HepG2 (cell line): Measurements from ENCODE around the gene BMAL1. TPM values are rescaled to one million over a fixed set of nuclear protein-coding genes. Genes with fewer than 3 reads are reported as not detected.

Experiments
- ATAC-seq: fragments of 200-7000 bp; cut with Tn5 transposase; 3 replicates; pipeline ENCODE4 v1.9.1; 2020; ENCODE audit warnings: mild to moderate bottlenecking, moderate library complexity
- BruUV-seq: library from RNA; stranded (reverse); fragments of 400-500 nt; replicated peaks from 2 replicates; lab custom pipeline; 2021; lab: Mats Ljungman, UMichigan
- CTCF ChIA-PET: fragments of 300-600 bp; formaldehyde crosslinking; extraction: SDS; loops from one replicate; lab custom pipeline; 2021; ENCODE audit warnings: low total read pairs, inconsistent platforms, low intra/inter-chr PET ratio; lab: Yijun Ruan, JAX
- POLR2A ChIA-PET: fragments of 350-600 bp; sonication (Branson Sonifier 250); formaldehyde crosslinking; loops from one replicate; lab custom pipeline; 2020; ENCODE audit warnings: antibody characterized with exemption, inconsistent platforms; lab: Yijun Ruan, JAX
- DNase-seq: peaks from one replicate; pipeline ENCODE4 v3.0.0-alpha.2; 2015; ENCODE audit warnings: low spot score
- FAIRE-seq: peaks from 3 replicates; lab custom pipeline; 2011; peaks lifted over from hg19 to GRCh38; lab: Jason Lieb, UNC
- H2AFZ ChIP-seq: one replicate; pipeline ENCODE4 v1.6.1; 2011; ENCODE audit warnings: low read length, inconsistent platforms
- H3K27ac ChIP-seq: fragments of 300-600 bp; 3 replicates; pipeline ENCODE4 v1.8.0; 2011; ENCODE audit warnings: mixed run types, mild to moderate bottlenecking, mixed read lengths, low read length, inconsistent platforms; ENCODE audit not compliant: insufficient read depth; ENCODE audit errors: extremely low read length
- H3K27me3 ChIP-seq, 2 experiments: fragments of 200-600 bp in 1 of 2; 2 replicates in 1 of 2; 3 replicates in 1 of 2; pipeline versions ENCODE4 v1.6.0 to v1.8.0; 2011; ENCODE audit warnings: low read length in 2 of 2, mild to moderate bottlenecking in 2 of 2, moderate library complexity in 2 of 2, inconsistent platforms in 1 of 2; ENCODE audit not compliant: insufficient read depth in 2 of 2, control insufficient read depth in 1 of 2
- H3K36me3 ChIP-seq, 2 experiments: fragments of 200-600 bp in 1 of 2; replicated peaks in 1 of 2; 2 replicates in 1 of 2; 3 replicates in 1 of 2; pipeline versions ENCODE4 v1.5.1 to v1.8.0; 2011; ENCODE audit warnings: low read length in 2 of 2, inconsistent platforms in 1 of 2; ENCODE audit not compliant: insufficient read depth in 2 of 2, control insufficient read depth in 1 of 2
- H3K4me1 ChIP-seq: 2 replicates; pipeline ENCODE4 v1.5.1; 2012; ENCODE audit warnings: low read length, inconsistent platforms; ENCODE audit not compliant: insufficient read depth
- H3K4me2 ChIP-seq: 2 replicates; pipeline ENCODE4 v1.6.0; 2011; ENCODE audit warnings: low read depth, low read length, inconsistent platforms
- H3K4me3 ChIP-seq, 3 experiments: fragments of 200-600 bp in 1 of 3; sonication (generic), shearing (Covaris generic) in 1 of 3; replicated peaks in 1 of 3; 2 replicates each; pipeline ENCODE4 v1.5.1; 2011 to 2016; ENCODE audit warnings: low read length in 3 of 3, inconsistent platforms in 2 of 3, low read depth in 2 of 3, mild to moderate bottlenecking in 2 of 3, control low read depth in 1 of 3, mixed read lengths in 1 of 3; ENCODE audit not compliant: insufficient read depth in 1 of 3
- H3K79me2 ChIP-seq: one replicate; pipeline ENCODE4 v1.6.1; 2011; ENCODE audit warnings: low read length, inconsistent platforms; ENCODE audit not compliant: insufficient read depth
- H3K9ac ChIP-seq: 2 replicates; pipeline ENCODE4 v1.6.0; 2011; ENCODE audit warnings: mild to moderate bottlenecking, low read depth, low read length, inconsistent platforms; ENCODE audit not compliant: insufficient read depth
- H3K9me3 ChIP-seq: 2 replicates; pipeline ENCODE4 v1.5.1; 2012; ENCODE audit warnings: mild to moderate bottlenecking, low read length
- H4K20me1 ChIP-seq: 2 replicates; pipeline ENCODE4 v1.6.0; 2011; ENCODE audit warnings: inconsistent platforms, mild to moderate bottlenecking, low read length, moderate library complexity; ENCODE audit not compliant: insufficient read depth
- CBX2 ChIP-seq, 2 experiments: fragments of 200-600 bp in 1 of 2; sonication (generic); formaldehyde crosslinking in 1 of 2; IDR thresholded peaks; 2 replicates each; pipeline versions ENCODE4 v1.7.0 to v1.8.1; 2018 to 2022; ENCODE audit warnings: low read depth in 2 of 2, low read length in 1 of 2, mild to moderate bottlenecking in 1 of 2, missing genetic modification reagents in 1 of 2
- CEBPB ChIP-seq: IDR thresholded peaks from 2 replicates; pipeline ENCODE4 v1.6.1; 2011; ENCODE audit warnings: low read depth, low read length, improper control_type of control experiment, borderline replicate concordance
- GATAD2A ChIP-seq: IDR thresholded peaks from 2 replicates; pipeline ENCODE4 v1.6.1; 2016
- PHF8 ChIP-seq: sonication (generic); formaldehyde crosslinking; IDR thresholded peaks from 2 replicates; pipeline ENCODE4 v1.5.0; 2020; ENCODE audit warnings: missing genetic modification reagents
- SIX4 ChIP-seq: sonication (generic); formaldehyde crosslinking; IDR thresholded peaks from 2 replicates; pipeline ENCODE4 v1.4.0; 2020; ENCODE audit warnings: missing genetic modification reagents
- ZC3H4 ChIP-seq: sonication (generic); formaldehyde crosslinking; IDR thresholded peaks from 2 replicates; pipeline ENCODE4 v1.4.0; 2020; ENCODE audit warnings: missing genetic modification reagents, borderline replicate concordance
- ZFAT ChIP-seq: sonication (generic); formaldehyde crosslinking; conservative IDR thresholded peaks from 2 replicates; pipeline ENCODE4 v1.8.1; 2023; ENCODE audit warnings: missing genetic modification reagents, inconsistent platforms
- ZNF441 ChIP-seq: sonication (generic); formaldehyde crosslinking; IDR thresholded peaks from 2 replicates; pipeline ENCODE4 v1.7.0; 2021; ENCODE audit warnings: missing genetic modification reagents, borderline replicate concordance
- ZUFSP ChIP-seq: sonication (generic); formaldehyde crosslinking; IDR thresholded peaks from 2 replicates; pipeline ENCODE4 v1.9.0; 2021; ENCODE audit warnings: missing genetic modification reagents, mild to moderate bottlenecking, borderline replicate concordance
- WGBS: methylation state at CpG from one replicate; pipeline ENCODE4 v1.1.6; 2017; ENCODE audit warnings: low lambda C conversion rate; 5-methylcytosine and 5-hydroxymethylcytosine counted together
- in situ Hi-C: cut with HindIII; loops from 2 replicates; pipeline ENCODE4 v1.10.0; 2017; ENCODE audit warnings: low pct_unique_long_range_greater_than_20kb; ENCODE audit not compliant: extremely low pct_ligation_motif_present
- intact Hi-C: fragments of 100-400 bp; cut with micrococcal nuclease; formaldehyde crosslinking; loops from one replicate; pipeline ENCODE4 v1.10.0; 2022; ENCODE audit not compliant: unreplicated experiment
- polyA plus RNA-seq, 8 experiments: library from polyadenylated mRNA; depleted of rRNA in 3 of 8; stranded (reverse) in 7 of 8; unstranded in 1 of 8; fragments of >200 nt; fragmentation: Illumina TruSeq in 4 of 8; extraction: Trizol in 4 of 8; gene quantifications; 2 replicates each; pipeline versions ENCODE4 v1.2.1 to v1.2.3, GENCODE V29; 2011 to 2016; ENCODE audit warnings: low read depth in 4 of 8, missing spikeins in 1 of 8, mixed read lengths in 1 of 8; ENCODE audit not compliant: insufficient read depth in 1 of 8
- total RNA-seq, 5 experiments: library from RNA; depleted of rRNA; stranded (reverse); fragments of >200 nt; fragmentation: Illumina TruSeq; extraction: Trizol; gene quantifications; 2 replicates each; pipeline ENCODE4 v1.2.3, GENCODE V29; 2016; ENCODE audit warnings: low read depth in 1 of 5

Gene BMAL1
- total and polyA plus RNA-seq, 2 of the 13 experiments (the other 11 are each of a cell fraction or from before 2014, with no cell fraction given) = 4.5 to 4.8 TPM

GRCh38 chr11:13279487-13279834, 1.9 kb downstream of the BMAL1 start:
- no peak overlapping the region for H2AFZ ChIP-seq
- FAIRE-seq = no peak
- TF ChIP-seq CBX2 (IDR thresholded peaks at IDR 0.05; ENCODE audit: low read depth, low read length) (peak; percentile 82), CBX2 (CRISPR knock-in tag; IDR thresholded peaks at IDR 0.05; ENCODE audit: low read depth) (no peak), ZFAT (CRISPR knock-in tag) (no peak), ZC3H4 (CRISPR knock-in tag) (no peak), ZNF441 (CRISPR knock-in tag) (no peak), SIX4 (CRISPR knock-in tag) (no peak), GATAD2A (no peak), PHF8 (CRISPR knock-in tag) (no peak)
- TF ChIP-seq, all 625 proteins: peak for 1
- H3K27ac ChIP-seq = no peak overlapping the region
- no peaks in the 10 kb centered on the region; the same call in 1 of the 2 replicates for H3K4me1 ChIP-seq
- H3K36me3 ChIP-seq = no peaks in the 10 kb centered on the region
- intact Hi-C loops (loop anchor here (10.0 kb wide), 1 partner anchor 55 kb away; no protein-coding TSS in a partner anchor), in situ Hi-C loops (no loop called here)
- H4K20me1 ChIP-seq = no peaks in the 10 kb centered on the region; the same call in 1 of the 2 replicates
- H3K9ac ChIP-seq = no peak overlapping the region
- CTCF ChIA-PET = no interaction called here
- no peaks in the 10 kb centered on the region for H3K79me2 ChIP-seq
- peaks cover 3 to 41% of the 10 kb centered on the region in 2 experiments; a peak in 4 of 5 replicates for H3K27me3 ChIP-seq
- BruUV-seq = TSS peak; percentile 50
- DNase-seq = no peak
- H3K4me3 ChIP-seq = no peak overlapping the region
- H3K4me2 ChIP-seq = no peak overlapping the region; the same call in 1 of the 2 replicates
- POLR2A ChIA-PET = no interaction called here
- no peaks in the 10 kb centered on the region for H3K9me3 ChIP-seq
- no peak for ATAC-seq
- whole genome bisulfite sequencing = 78% methylated on average over 3 of the region's 3 CpGs

GRCh38 chr11:13280092-13280722, 2.6 kb downstream of the BMAL1 start:
- Histone ChIP-seq H3K9ac (no peak overlapping the region), H2AFZ (no peak overlapping the region), H3K79me2 (no peaks in the 10 kb centered on the region), H3K4me2 (no peak overlapping the region), H3K9me3 (no peaks in the 10 kb centered on the region), H3K27me3 (peaks cover 3 to 37% of the 10 kb centered on the region in 2 experiments; a peak in 4 of 5 replicates), H4K20me1 (no peaks in the 10 kb centered on the region; the same call in 1 of the 2 replicates), H3K27ac (no peak overlapping the region), H3K4me3 (no peak overlapping the region), H3K36me3 (no peaks in the 10 kb centered on the region), H3K4me1 (no peaks in the 10 kb centered on the region; the same call in 1 of the 2 replicates)
- in situ Hi-C loops (no loop called here), intact Hi-C loops (no loop called here)
- ChIA-PET CTCF (no interaction called here), POLR2A (no interaction called here)
- ATAC-seq = no peak
- TF ChIP-seq CEBPB = peak; percentile 3; the same call in 1 of the 2 replicates
- TF ChIP-seq ZUFSP (CRISPR knock-in tag) = no peak
- DNase-seq = no peak
- BruUV-seq = no TSS peak
- 40% methylated on average over 3 of the region's 3 CpGs for WGBS
- no peak for FAIRE-seq
